ENCODE data around the gene MAML3. TPM values are rescaled to one million over a fixed set of nuclear protein-coding genes. Genes with fewer than 3 reads are reported as not detected.

MAML3 gene
- total RNA-seq, 1 experiment from 2014 or later: 12.1 TPM

DNA sequence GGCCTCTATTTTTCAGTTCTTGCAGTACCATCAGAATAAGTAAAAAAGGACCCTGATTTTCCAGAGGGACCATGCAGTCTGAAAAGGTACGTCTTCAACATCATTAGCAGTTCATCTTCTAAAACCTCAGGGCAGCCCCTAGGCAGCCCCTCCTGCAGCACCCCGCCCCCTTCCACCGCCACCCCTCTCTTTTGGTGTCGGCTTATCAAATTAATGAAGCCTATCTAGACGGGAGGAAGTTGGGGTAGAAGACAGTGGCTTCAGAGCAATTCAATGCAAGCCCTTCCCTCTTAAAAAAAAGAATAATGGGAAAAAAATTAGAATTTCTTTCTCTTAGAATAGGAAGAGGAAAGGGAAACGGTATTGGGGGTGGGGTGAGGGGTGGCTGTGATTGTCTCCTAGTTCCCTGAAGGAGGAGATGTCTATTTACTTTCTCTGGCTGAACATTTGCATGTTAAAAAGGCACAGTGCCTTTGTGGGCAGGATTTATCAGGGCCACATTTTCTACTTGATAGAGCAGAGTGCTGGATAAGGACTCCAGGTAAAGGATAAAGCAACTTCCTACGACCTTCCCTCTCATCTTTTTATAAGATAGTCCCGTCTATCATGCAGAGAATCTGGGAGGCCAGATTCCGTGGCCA is 329.0 kb downstream of the MAML3 start:
- Mint-ChIP-seq H3K4me1 (ENCODE audit: low read depth, unreplicated experiment) (peaks cover 7% of the 10 kb centered on the region), H3K36me3 (ENCODE audit: insufficient read depth, unreplicated experiment) (no peaks in the 10 kb centered on the region), H3K9me3 (ENCODE audit: unreplicated experiment) (no peaks in the 10 kb centered on the region), H3K27me3 (ENCODE audit: insufficient read depth, unreplicated experiment) (no peaks in the 10 kb centered on the region), H3K4me3 (ENCODE audit: unreplicated experiment) (no peak overlapping the region), H3K27ac (ENCODE audit: unreplicated experiment) (no peak overlapping the region)
- Histone ChIP-seq H3K4me3 (ENCODE audit: low read depth, low read length) (no peak overlapping the region), H3K4me1 (no peaks in the 10 kb centered on the region), H3K36me3 (ENCODE audit: control insufficient read depth, insufficient read depth, low read length) (no peaks in the 10 kb centered on the region), H3K9me3 (no peaks in the 10 kb centered on the region), H3K27me3 (replicated peaks; ENCODE audit: control insufficient read depth, insufficient read depth, low read length) (no peaks in the 10 kb centered on the region)
- intact Hi-C loops (cut with micrococcal nuclease; ENCODE audit: unreplicated experiment): no loop called here
- POLR2A ChIA-PET: no interaction called here
- TF ChIP-seq, protein P1, sequence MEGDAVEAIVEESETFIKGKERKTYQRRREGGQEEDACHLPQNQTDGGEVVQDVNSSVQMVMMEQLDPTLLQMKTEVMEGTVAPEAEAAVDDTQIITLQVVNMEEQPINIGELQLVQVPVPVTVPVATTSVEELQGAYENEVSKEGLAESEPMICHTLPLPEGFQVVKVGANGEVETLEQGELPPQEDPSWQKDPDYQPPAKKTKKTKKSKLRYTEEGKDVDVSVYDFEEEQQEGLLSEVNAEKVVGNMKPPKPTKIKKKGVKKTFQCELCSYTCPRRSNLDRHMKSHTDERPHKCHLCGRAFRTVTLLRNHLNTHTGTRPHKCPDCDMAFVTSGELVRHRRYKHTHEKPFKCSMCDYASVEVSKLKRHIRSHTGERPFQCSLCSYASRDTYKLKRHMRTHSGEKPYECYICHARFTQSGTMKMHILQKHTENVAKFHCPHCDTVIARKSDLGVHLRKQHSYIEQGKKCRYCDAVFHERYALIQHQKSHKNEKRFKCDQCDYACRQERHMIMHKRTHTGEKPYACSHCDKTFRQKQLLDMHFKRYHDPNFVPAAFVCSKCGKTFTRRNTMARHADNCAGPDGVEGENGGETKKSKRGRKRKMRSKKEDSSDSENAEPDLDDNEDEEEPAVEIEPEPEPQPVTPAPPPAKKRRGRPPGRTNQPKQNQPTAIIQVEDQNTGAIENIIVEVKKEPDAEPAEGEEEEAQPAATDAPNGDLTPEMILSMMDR (IDR thresholded peaks at IDR 0.05; ENCODE audit: insufficient read depth in 1 of 2, low read depth in 1 of 2, low read length in 1 of 2, severe bottlenecking in 1 of 2, unreplicated experiment in 1 of 2): no peak
- CTCF ChIA-PET: no interaction called here
- no TSS peak for BruUV-seq (replicated peaks)
- DNase-seq: no peak

- Mint-ChIP-seq H3K27me3 (ENCODE audit: insufficient read depth, unreplicated experiment) (no peaks in the 10 kb centered on the region), H3K4me1 (ENCODE audit: low read depth, unreplicated experiment) (peaks cover 7% of the 10 kb centered on the region), H3K4me3 (ENCODE audit: unreplicated experiment) (no peak overlapping the region), H3K27ac (ENCODE audit: unreplicated experiment) (no peak overlapping the region), H3K9me3 (ENCODE audit: unreplicated experiment) (no peaks in the 10 kb centered on the region), H3K36me3 (ENCODE audit: insufficient read depth, unreplicated experiment) (no peaks in the 10 kb centered on the region)
- CTCF ChIA-PET: no interaction called here
- DNase-seq: no peak
- intact Hi-C loops (cut with micrococcal nuclease; ENCODE audit: unreplicated experiment): no loop called here
- H3K4me1 ChIP-seq: no peaks in the 10 kb centered on the region
- POLR2A ChIA-PET: no interaction called here
- H3K4me3 ChIP-seq (ENCODE audit: low read depth, low read length): no peak overlapping the region
- TF ChIP-seq, protein P1 (IDR thresholded peaks at IDR 0.05; ENCODE audit: insufficient read depth in 1 of 2, low read depth in 1 of 2, low read length in 1 of 2, severe bottlenecking in 1 of 2, unreplicated experiment in 1 of 2): no peak
- no peaks in the 10 kb centered on the region for H3K9me3 ChIP-seq
- H3K27me3 ChIP-seq (replicated peaks; ENCODE audit: control insufficient read depth, insufficient read depth, low read length): no peaks in the 10 kb centered on the region
- H3K36me3 ChIP-seq (ENCODE audit: control insufficient read depth, insufficient read depth, low read length): no peaks in the 10 kb centered on the region
- no TSS peak for BruUV-seq (replicated peaks)
Measured at GRCh38 chr4:139823746-139824145, 330.2 kb downstream of the MAML3 start.

DNA sequence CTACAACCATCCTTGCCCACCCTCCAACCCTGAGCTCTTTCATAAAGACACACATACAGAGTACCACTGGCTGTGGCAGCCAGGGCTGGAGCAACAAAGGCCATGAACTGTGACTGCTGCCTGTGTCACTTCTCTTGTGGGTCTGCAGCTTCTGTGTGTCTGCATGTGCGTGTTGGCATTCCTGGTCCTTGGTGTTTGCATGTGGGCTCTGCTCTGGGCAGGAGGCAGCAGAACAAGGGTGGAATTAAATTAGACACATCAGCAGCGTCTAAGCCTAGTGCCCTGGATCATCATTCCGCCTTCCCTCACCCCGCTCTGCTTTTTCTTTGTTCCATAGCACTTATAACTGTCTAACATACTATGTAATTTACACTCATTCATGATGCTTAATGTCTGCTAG is 330.6 kb downstream of the MAML3 start:
- no peak overlapping the region for H3K4me3 Mint-ChIP-seq (ENCODE audit: unreplicated experiment)
- DNase-seq: no peak
- Histone ChIP-seq H3K9me3 (no peaks in the 10 kb centered on the region), H3K4me1 (no peaks in the 10 kb centered on the region), H3K27me3 (replicated peaks; ENCODE audit: control insufficient read depth, insufficient read depth, low read length) (no peaks in the 10 kb centered on the region), H3K4me3 (ENCODE audit: low read depth, low read length) (no peak overlapping the region), H3K36me3 (ENCODE audit: control insufficient read depth, insufficient read depth, low read length) (no peaks in the 10 kb centered on the region)
- peaks cover 7% of the 10 kb centered on the region for H3K4me1 Mint-ChIP-seq (ENCODE audit: low read depth, unreplicated experiment)
- no peaks in the 10 kb centered on the region for H3K9me3 Mint-ChIP-seq (ENCODE audit: unreplicated experiment)
- H3K27ac Mint-ChIP-seq (ENCODE audit: unreplicated experiment): no peak overlapping the region
- no peaks in the 10 kb centered on the region for H3K36me3 Mint-ChIP-seq (ENCODE audit: insufficient read depth, unreplicated experiment)
- TF ChIP-seq, protein P1 (IDR thresholded peaks at IDR 0.05; ENCODE audit: insufficient read depth in 1 of 2, low read depth in 1 of 2, low read length in 1 of 2, severe bottlenecking in 1 of 2, unreplicated experiment in 1 of 2): no peak
- ChIA-PET CTCF (no interaction called here), POLR2A (no interaction called here)
- intact Hi-C loops (cut with micrococcal nuclease; ENCODE audit: unreplicated experiment): no loop called here
- H3K27me3 Mint-ChIP-seq (ENCODE audit: insufficient read depth, unreplicated experiment): no peaks in the 10 kb centered on the region
- no TSS peak for BruUV-seq (replicated peaks)

All from Caco-2 (cell line).